Measurements from ENCODE around the gene UBE2O.

Gene UBE2O

DNA sequence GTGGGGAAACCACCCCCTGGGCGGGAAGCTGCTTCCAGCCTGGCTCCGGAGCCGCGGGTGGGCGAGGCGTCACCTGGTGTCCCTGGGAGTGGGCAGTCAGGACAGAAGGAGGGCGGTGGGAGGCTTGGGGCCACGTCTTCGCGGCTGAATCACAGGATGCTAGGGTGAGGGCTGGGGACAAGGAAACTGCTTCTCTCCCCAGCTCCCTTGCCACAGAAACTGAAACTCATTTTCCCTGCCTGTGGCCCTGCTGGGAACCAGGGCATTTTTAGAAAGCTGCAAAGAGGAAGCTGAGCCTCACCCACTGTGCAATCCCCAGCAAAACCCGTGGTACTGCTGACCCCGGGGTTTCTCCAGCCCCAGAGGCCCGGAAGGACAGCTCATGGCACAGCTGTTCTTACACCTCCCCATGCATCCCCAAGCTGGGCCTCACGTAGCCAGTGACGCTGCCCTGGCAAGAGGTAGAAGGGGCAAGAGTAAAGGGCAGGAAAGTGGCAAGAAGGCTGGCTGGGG is 40.1 kb upstream of the UBE2O start:
- Mint-ChIP-seq H3K36me3 (ENCODE audit: low read depth) (peaks cover 21% of the 10 kb centered on the region), H3K27me3 (no peaks in the 10 kb centered on the region), H3K9me3 (no peaks in the 10 kb centered on the region), H3K27ac (peak overlapping the region; percentile 91), H3K4me1 (ENCODE audit: low read depth) (peaks cover 87% of the 10 kb centered on the region), H3K4me3 (peak overlapping the region; percentile 53)
- intact Hi-C loops (cut with micrococcal nuclease), result loop anchor here (1.0 to 10.0 kb wide), 2 partner anchors 8 to 108 kb away; partner anchors contain the start of genes RHBDF2 and SPHK1

DNA sequence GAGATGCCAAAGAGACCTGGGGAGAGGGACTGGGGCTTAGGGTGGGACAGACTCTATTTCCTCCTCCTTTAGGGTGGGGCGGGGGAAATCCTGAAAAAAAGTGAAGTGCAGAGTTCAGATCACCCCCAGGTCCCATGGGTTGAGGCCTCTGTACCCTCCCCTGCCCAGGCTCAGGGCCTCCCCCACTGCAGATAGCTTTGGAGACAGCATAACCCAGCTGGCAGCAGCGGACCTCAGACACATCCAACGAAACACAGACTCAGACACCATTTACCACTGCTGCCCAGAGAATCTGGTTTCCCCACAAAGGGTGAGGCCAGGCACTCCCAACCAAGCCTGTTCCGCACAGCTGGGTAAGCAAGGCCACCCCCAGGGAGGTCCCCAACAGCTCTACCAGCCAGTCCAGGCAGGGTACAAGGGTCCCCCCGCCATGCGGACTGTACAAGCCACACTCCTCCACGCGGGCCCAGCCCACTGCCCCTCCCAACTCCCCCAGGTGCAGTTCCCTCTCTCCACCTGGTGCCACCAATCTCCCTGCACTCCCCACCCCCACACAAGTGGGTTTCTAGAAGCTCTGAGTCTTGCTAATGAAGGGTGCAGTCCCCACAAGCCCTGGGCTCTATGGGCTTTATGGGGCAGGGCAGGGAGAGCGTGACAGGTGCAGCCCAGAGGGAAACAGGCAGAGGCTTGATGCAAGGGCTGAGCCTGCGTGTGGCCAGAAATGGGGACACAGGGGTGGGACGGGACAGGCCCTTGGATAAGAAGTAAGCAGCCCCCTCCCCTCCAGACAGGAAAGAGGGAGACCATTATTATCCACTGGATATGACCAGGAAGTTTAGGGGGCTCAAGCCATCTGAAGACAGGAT is 39.4 kb upstream of the UBE2O start:
- peak overlapping the region; percentile 91 for H3K27ac Mint-ChIP-seq
- H3K4me3 Mint-ChIP-seq, result peak overlapping the region; percentile 53
- intact Hi-C loops (cut with micrococcal nuclease), result loop anchor here (1.0 to 10.0 kb wide), 2 partner anchors 9 to 108 kb away; partner anchors contain the start of genes RHBDF2 and SPHK1
- peaks cover 86% of the 10 kb centered on the region for H3K4me1 Mint-ChIP-seq (ENCODE audit: low read depth)
- peaks cover 21% of the 10 kb centered on the region for H3K36me3 Mint-ChIP-seq (ENCODE audit: low read depth)
- H3K9me3 Mint-ChIP-seq, result no peaks in the 10 kb centered on the region
- no peaks in the 10 kb centered on the region for H3K27me3 Mint-ChIP-seq

DNA sequence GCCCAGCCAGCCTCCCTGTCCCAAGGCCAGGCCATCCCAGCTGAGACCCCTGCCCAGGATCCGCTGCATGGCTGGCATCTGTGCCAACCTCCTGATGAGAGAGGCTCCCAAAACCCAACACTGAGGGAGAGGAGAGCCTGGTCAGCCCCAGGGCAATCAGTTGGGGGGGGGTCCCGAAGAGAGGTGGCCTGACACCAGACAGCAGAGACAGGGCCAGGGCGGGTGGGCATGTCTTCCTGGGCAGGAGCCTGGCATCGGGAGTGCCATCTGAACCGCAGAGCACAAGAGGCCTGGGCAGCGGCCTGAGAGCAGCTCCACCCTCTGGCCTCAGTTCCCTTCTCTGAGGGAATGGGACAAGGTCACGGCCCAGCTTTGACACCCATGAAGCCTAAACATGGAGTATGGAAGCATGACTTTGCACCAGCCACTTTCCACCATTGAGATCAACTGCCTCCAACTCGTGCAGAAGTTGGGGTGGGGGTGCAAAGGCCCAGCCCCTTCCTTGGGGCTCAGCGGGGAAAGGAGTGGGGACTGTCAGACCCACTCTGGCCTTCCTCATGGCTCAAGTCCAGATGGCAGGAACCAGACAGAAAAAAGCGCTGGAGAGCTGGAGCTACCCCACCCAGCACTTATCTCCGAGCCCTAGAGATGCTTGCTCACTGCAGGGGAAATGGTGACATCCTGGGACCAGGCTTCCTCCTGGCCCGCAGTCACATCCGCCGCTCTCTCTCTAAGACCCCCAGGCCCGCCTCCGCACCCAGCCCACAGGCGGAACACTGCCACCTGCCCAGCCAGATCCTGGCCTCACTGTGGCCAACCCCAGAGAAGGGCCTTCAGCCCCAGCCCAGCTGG is 38.5 kb upstream of the UBE2O start:
- intact Hi-C loops (cut with micrococcal nuclease), result loop anchor here (1.0 to 10.0 kb wide), 2 partner anchors 10 to 107 kb away; partner anchors contain the start of genes RHBDF2 and SPHK1
- Mint-ChIP-seq H3K27ac (peak overlapping the region; percentile 91), H3K36me3 (ENCODE audit: low read depth) (peaks cover 15% of the 10 kb centered on the region), H3K9me3 (no peaks in the 10 kb centered on the region), H3K4me1 (ENCODE audit: low read depth) (peaks cover 78% of the 10 kb centered on the region), H3K27me3 (no peaks in the 10 kb centered on the region), H3K4me3 (peak overlapping the region; percentile 48)

DNA sequence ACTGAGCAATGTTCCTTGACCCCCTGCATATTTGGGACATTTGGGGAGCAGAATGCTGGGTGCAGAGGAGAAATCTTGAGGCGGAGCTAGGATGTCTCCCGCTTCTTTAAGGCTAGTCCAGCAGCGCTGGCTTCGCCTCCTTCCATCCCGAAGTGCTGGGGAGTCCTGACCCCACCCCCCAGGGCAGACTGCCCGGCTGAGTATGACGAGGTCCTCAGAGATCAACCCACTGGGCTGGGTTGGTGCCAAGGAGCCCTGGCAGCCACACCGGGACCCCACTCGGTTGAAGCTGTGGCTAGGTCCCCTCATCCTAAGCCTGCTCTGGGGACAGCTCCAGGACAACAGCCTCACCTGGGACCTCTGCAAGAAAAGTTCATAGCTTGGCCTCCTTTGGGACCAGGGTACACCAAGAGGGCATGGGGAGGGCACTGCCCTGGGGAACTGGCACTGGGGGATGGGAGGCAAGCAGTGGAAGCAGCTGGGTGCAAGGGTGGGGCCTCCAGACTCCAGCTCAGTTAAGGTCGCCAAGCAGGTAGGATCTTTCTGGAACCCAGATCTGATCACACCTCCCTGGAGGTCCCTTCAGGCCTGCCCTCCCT is 37.3 kb upstream of the UBE2O start:
- Mint-ChIP-seq H3K36me3 (ENCODE audit: low read depth) (peaks cover 9% of the 10 kb centered on the region), H3K27me3 (no peaks in the 10 kb centered on the region), H3K4me1 (ENCODE audit: low read depth) (peaks cover 75% of the 10 kb centered on the region), H3K9me3 (no peaks in the 10 kb centered on the region), H3K27ac (peak overlapping the region; percentile 91), H3K4me3 (no peak overlapping the region)
- intact Hi-C loops (cut with micrococcal nuclease), result loop anchor here (10.0 kb wide), 1 partner anchor 105 kb away; the partner anchor contains the start of gene SPHK1

DNA sequence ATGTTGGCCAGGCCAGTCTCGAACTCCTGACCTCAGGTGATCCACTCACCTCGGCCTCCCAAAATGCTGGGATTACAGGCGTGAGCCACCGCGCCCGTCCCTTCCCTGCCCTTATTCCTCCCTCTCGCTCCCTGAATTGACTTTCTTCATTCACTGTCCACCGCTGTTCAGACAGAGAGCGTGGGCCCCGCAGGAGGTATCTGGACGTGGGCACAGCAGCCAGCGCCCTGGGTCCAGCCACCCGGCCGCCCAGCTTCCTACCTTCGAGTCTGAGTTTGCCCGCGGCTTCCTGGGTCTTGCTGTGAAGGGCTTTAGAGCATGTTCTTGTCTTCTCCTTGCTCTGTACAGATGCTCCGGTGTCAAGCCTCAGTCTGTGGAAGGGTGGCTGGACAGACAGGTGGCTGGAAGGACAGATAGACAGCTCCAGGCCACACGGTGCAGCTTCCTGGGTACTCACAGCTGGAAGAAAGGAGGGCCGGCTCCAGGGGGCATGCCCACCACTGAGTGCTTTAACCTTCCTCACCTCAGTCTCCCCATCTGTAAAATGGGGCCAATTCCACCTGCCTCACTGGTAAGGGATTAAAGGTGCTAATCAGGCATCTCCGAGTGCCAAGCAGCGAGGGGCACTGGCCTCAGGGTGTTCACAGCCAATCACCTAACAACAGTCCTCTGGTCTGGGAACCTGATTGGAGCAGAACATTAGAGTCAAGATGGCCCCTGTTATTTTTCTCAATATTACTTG is 34.7 kb upstream of the UBE2O start:
- Mint-ChIP-seq H3K27ac (no peak overlapping the region), H3K4me3 (no peak overlapping the region), H3K4me1 (ENCODE audit: low read depth) (peaks cover 68% of the 10 kb centered on the region), H3K36me3 (ENCODE audit: low read depth) (peaks cover 15% of the 10 kb centered on the region), H3K27me3 (peaks cover 4% of the 10 kb centered on the region), H3K9me3 (no peaks in the 10 kb centered on the region)
- intact Hi-C loops (cut with micrococcal nuclease), result no loop called here

DNA sequence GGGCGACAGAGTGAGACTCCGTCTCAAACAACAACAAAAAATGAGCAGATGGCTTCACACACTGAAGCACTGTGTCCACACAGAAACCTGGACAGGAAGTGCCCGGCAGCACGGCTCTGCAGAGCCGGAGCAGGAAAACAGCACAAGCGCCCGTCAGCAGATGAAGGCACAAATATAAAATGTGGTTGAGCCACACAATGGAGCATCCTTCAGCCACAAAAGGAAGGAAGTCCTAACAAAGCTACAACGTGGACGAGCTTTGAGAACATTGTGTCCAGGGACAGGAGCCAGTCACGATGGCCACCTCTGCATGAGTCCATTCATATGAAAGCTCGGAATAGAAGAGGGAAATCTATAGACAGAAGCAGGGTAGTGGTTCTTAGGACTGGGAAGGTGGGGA is 32.6 kb upstream of the UBE2O start:
- no peaks in the 10 kb centered on the region for H3K9me3 Mint-ChIP-seq
- peaks cover 4% of the 10 kb centered on the region for H3K27me3 Mint-ChIP-seq
- H3K4me1 Mint-ChIP-seq (ENCODE audit: low read depth), result peaks cover 64% of the 10 kb centered on the region
- peaks cover 19% of the 10 kb centered on the region for H3K36me3 Mint-ChIP-seq (ENCODE audit: low read depth)
- H3K27ac Mint-ChIP-seq, result no peak overlapping the region
- intact Hi-C loops (cut with micrococcal nuclease), result no loop called here
- H3K4me3 Mint-ChIP-seq, result no peak overlapping the region

DNA sequence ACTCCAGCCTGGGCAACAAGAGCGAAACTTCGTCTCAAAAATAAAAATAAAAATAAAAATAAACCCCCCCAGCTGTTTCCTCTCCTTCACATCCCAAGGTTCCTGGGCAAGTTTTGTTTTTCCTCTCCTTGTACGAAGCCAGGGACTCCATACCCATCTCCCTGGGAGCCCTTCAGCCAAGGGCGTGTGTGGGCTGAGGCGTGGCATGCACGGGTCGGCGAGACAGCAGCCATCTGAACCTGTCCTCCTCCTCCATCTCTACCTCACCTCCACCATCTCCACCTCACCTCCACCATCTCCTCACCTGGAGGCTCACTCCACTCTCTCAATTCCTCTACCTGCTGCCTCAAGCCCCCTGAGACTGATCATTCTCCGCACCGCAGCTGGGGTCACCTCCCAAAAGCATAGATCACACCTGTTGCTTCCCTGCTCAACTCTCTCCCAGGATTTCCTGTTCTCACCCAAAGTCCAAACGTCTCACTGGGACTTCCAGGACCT is 31.3 kb upstream of the UBE2O start:
- intact Hi-C loops (cut with micrococcal nuclease), result no loop called here
- no peaks in the 10 kb centered on the region for H3K9me3 Mint-ChIP-seq
- H3K36me3 Mint-ChIP-seq (ENCODE audit: low read depth), result peaks cover 25% of the 10 kb centered on the region
- peaks cover 61% of the 10 kb centered on the region for H3K4me1 Mint-ChIP-seq (ENCODE audit: low read depth)
- H3K4me3 Mint-ChIP-seq, result no peak overlapping the region
- peaks cover 4% of the 10 kb centered on the region for H3K27me3 Mint-ChIP-seq
- H3K27ac Mint-ChIP-seq, result peak overlapping the region; percentile 10

DNA sequence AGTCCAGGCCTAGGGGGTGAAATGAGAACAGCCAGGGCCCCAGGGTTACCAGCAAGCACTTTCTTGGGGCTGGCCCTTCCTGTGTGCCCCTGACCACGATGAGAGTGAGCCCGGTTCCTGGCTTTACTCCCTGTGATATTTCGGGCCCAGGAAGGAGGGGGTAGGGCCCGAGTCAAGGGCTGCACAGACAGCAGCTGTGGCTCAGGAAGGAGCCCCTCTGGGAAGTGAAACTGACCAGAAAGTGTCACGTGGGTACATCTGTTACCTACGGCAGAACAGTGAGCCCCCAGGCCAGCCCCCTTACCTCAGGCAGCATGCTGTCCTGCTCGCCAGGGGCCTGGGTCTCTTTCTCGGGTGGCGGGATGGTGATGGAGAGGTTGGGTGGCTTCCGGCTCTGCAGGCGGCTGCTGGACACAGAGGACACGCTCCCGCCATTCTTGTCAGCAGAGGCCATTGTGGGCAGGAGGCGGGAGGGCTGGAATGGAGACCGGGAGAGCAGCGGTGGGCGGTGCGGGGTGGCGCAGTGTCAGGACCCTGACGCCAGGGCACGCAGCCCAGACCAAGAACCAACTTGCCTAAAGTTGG is 28.2 kb upstream of the UBE2O start:
- H3K4me3 Mint-ChIP-seq, result peak overlapping the region; percentile 0
- H3K9me3 Mint-ChIP-seq, result no peaks in the 10 kb centered on the region
- peaks cover 56% of the 10 kb centered on the region for H3K4me1 Mint-ChIP-seq (ENCODE audit: low read depth)
- peak overlapping the region; percentile 58 for H3K27ac Mint-ChIP-seq
- H3K36me3 Mint-ChIP-seq (ENCODE audit: low read depth), result peaks cover 47% of the 10 kb centered on the region
- intact Hi-C loops (cut with micrococcal nuclease), result no loop called here
- H3K27me3 Mint-ChIP-seq, result peaks cover 4% of the 10 kb centered on the region

DNA sequence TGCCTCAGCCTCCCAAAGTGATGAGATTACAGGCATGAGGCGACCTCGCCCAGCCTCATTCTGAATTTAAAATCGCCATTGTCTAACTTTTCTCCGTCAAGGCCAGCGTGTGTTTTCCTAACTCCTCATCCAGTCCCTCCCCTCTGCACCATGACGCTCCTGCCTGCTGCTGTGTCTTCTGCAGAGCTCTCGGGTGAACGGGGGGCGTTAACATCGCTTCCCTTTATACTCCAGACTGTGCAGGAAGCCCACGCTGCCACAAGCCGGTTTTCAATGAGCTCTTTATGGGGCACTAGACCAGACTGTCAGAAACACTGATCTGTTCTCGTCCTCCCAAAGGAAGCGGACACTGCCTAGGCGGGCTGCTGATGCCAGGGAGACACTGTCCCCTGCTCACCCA is 27.7 kb upstream of the UBE2O start:
- peaks cover 51% of the 10 kb centered on the region for H3K4me1 Mint-ChIP-seq (ENCODE audit: low read depth)
- H3K9me3 Mint-ChIP-seq, result no peaks in the 10 kb centered on the region
- peak overlapping the region; percentile 58 for H3K27ac Mint-ChIP-seq
- peaks cover 53% of the 10 kb centered on the region for H3K36me3 Mint-ChIP-seq (ENCODE audit: low read depth)
- peaks cover 4% of the 10 kb centered on the region for H3K27me3 Mint-ChIP-seq
- intact Hi-C loops (cut with micrococcal nuclease), result no loop called here
- H3K4me3 Mint-ChIP-seq, result peak overlapping the region; percentile 0

DNA sequence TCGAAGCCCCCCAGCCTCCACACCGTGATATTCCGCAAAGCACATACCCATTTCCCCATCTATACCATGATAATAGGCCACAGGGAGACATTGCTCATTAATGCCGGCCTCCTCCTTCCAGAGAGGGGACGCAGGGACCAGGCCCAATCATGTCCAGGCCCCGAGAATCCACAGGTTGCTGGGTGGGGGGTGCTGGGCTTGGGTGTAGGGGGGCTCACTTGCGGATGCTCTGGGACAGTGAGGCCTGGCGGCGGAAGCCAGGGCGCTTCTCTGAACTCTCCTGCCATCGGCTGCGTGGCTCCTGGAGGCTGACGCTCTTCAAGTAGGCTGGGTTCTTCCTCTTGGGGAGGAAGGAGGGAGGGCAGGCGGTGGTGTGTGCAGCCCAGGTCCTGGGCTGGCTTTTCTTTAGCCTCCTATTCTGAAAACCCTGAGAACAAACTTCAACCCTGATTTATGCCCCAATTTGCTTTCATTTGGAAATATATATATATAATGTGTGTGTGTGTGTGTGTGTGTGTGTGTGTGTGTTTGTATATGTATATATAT is 26.6 kb upstream of the UBE2O start:
- Mint-ChIP-seq H3K27me3 (peaks cover 2% of the 10 kb centered on the region), H3K27ac (no peak overlapping the region), H3K36me3 (ENCODE audit: low read depth) (peaks cover 62% of the 10 kb centered on the region), H3K4me1 (ENCODE audit: low read depth) (peaks cover 44% of the 10 kb centered on the region), H3K9me3 (no peaks in the 10 kb centered on the region), H3K4me3 (no peak overlapping the region)
- intact Hi-C loops (cut with micrococcal nuclease), result no loop called here

DNA sequence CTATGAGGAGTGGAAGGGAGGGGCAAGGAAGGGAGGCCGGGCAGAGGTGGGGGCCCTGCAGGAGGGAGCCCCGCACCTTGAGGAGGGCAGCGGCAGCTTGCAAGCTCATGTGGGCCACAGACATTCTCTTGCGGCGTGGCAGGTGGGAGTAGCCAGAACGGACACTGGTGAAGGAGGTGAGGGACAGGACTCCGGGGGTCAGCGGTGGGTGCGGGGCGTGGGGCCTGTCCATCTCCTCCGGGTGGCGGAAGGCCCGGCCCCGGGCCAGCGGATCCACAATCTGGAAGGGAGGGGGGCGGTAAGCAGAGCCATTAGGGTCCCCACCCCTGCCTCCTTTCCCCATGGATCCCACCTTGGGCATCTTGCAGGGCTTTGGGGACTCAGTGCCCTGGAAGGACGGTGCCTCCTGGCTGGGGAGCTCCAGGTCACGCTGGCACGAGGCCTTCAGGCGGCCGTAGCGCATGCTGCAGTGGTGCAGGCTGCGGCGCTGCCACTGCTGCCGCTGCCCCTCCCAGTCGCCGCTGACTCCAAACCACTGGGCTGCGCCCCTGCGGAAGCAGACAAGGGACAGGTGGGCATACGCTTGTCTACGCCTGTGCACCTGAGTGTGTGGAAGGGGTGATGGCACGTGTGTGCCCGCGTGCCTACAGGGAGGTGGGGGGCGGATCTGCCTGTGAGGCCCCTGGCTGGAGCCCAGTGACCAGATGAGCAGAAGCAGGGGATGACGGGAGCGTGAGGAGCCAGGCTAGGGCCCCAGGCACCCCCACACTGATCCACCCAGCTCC is 26.0 kb upstream of the UBE2O start:
- no peak overlapping the region for H3K4me3 Mint-ChIP-seq
- H3K36me3 Mint-ChIP-seq (ENCODE audit: low read depth), result peaks cover 64% of the 10 kb centered on the region
- no peaks in the 10 kb centered on the region for H3K9me3 Mint-ChIP-seq
- H3K27me3 Mint-ChIP-seq, result no peaks in the 10 kb centered on the region
- intact Hi-C loops (cut with micrococcal nuclease), result no loop called here
- peaks cover 38% of the 10 kb centered on the region for H3K4me1 Mint-ChIP-seq (ENCODE audit: low read depth)
- H3K27ac Mint-ChIP-seq, result no peak overlapping the region

DNA sequence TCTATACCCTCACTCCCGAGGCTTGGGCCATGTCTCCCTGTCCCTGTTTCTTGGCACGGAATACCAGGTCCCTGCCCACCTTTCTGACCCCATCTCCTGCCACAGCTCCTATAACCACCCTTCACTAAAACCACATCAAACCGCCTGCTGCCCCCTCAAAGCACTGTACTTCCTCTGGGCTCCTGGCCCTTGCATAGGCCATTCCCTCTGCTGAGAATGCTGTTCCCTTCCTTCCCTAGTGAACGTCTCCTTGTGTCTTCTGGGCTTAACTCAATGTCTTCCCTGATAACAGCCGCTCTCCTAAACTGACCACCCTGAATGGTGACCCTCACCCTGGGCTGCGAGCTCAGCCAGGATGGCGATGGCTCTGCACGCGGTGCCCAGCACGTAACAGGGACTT is 25.1 kb upstream of the UBE2O start:
- Mint-ChIP-seq H3K27me3 (no peaks in the 10 kb centered on the region), H3K4me3 (no peak overlapping the region), H3K9me3 (no peaks in the 10 kb centered on the region), H3K36me3 (ENCODE audit: low read depth) (peaks cover 72% of the 10 kb centered on the region), H3K4me1 (ENCODE audit: low read depth) (peaks cover 29% of the 10 kb centered on the region), H3K27ac (no peak overlapping the region)
- intact Hi-C loops (cut with micrococcal nuclease), result no loop called here

Data from dendritic cell treated with granulocyte-macrophage colony-stimulating factor and Interleukin-4, amounts not matched to agents 40 ng/mL and 50 ng/mL, for 4 days (primary cell).